ENCODE measurements around the gene ANKRD44.

Gene ANKRD44

DNA sequence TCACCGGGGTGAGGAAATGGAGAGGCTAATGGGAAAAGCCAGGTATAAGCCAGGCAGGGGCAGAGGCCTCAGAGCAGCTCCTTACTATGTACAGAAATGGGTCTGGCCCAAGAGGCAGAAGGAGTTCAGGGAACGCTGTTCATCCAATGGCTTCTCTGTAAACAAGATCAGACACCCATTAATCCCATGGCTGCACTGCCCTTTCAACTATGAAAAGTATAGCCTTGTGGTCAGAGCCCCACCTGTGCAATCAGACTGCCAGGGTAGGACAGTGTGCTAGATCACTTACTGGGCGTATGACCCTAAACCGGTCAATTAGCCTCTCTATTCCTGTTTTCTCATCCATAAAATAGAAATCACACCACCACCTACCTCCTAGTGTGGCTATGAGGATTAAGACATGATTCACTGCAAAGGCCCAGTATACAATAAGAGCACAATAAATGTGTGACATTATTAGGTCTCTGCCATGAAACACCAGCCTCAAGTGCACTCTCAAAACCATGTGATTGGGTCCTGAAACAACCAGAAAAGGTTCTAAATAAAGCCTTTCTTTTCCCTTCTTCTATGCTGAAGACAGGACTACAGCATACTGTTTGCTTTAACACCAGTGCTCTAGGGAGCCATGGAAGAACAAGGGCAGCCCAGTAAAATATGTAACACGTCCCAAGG is 4.4 kb downstream of the ANKRD44 start:
- no peak overlapping the region for H3K4me3 ChIP-seq (ENCODE audit: low read depth, low read length)
- DNase-seq (ENCODE audit: low read depth) = no peak
- no peak for TF ChIP-seq CTCF (conservative IDR thresholded peaks at IDR 0.05; ENCODE audit: low read depth, low read length)

GRCh38 chr2:197304556-197305011 is 6.0 kb downstream of the ANKRD44 start:
- TF ChIP-seq CTCF (conservative IDR thresholded peaks at IDR 0.05; ENCODE audit: low read depth, low read length) = no peak
- no peak for DNase-seq (ENCODE audit: low read depth)
- H3K4me3 ChIP-seq (ENCODE audit: low read depth, low read length) = no peak overlapping the region

DNA sequence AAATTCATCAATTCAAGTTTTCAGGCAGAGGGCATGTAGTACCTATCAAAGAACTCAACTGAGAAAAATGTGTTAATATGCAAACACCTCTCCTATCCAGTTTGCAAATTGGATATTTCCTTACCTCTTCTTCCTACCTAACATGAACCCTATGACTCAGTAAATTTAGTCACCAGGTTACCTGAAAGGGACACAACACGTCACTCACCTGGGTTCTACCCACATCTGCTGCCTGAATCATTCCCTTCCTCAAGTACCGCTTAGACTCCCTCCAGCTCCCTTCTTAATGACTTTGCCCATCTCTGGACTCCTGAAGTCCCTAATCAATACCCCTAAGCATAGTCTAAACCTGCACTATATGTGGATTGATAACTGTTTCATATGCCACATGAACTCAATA is 10.4 kb downstream of the ANKRD44 start:
- H3K4me3 ChIP-seq (ENCODE audit: low read depth, low read length) = no peak overlapping the region
- no peak for TF ChIP-seq CTCF (conservative IDR thresholded peaks at IDR 0.05; ENCODE audit: low read depth, low read length)
- no peak for DNase-seq (ENCODE audit: low read depth)

DNA sequence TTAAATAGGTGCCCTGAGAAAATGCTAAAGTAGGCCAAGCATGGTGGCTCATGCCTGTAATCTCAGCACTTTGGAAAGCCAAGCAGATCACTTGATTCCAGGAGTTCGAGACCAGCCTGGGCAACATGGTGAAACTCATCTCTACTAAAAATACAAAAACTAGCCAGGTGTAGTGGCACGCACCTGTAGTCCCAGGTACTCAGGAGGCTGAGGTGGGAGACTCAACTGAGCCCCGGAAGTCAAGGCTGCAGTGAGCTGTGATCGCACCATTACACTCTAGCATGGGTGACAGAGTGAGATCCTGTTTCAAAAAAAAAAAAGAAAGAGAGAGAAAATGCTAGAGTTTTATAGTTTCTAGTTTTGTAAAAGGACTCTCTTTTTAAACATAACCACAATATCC is 12.0 kb downstream of the ANKRD44 start:
- no peak for DNase-seq (ENCODE audit: low read depth)
- TF ChIP-seq CTCF (conservative IDR thresholded peaks at IDR 0.05; ENCODE audit: low read depth, low read length) = no peak
- H3K4me3 ChIP-seq (ENCODE audit: low read depth, low read length) = no peak overlapping the region

DNA sequence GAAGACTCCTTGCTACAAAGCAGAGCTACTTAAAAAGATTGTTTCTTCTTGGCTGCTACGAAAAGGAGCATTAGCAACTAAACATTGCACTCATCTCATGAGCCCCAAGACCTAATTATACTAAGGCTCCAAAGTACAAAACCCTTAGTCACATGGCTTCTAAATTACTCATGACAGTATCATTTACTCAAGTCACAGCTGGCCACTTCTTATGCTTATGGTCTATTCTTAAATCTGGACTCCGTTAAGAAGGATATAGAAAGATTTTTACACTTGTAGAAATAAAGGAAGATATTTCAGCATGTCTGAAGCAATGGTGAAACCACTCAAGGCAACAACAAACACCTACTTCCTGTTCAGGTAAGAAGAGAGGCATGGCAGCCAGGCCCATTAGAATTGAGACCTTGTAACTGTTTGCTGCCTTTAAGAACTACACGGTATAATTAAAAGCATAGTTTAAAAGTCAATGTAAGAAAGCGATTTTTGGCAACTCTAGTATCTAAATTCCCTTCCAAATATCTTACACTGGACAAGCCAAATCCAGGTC is 12.7 kb downstream of the ANKRD44 start:
- TF ChIP-seq CTCF (conservative IDR thresholded peaks at IDR 0.05; ENCODE audit: low read depth, low read length) = no peak
- H3K4me3 ChIP-seq (ENCODE audit: low read depth, low read length) = no peak overlapping the region
- DNase-seq (ENCODE audit: low read depth) = no peak

- no peak for TF ChIP-seq CTCF (conservative IDR thresholded peaks at IDR 0.05; ENCODE audit: low read depth, low read length)
- no peak for DNase-seq (ENCODE audit: low read depth)
- H3K4me3 ChIP-seq (ENCODE audit: low read depth, low read length) = no peak overlapping the region
These were observed 13.3 kb downstream of the ANKRD44 start for GRCh38 chr2:197297266-197297665.

GRCh38 chr2:197296835-197297234 is 13.7 kb downstream of the ANKRD44 start:
- DNase-seq (ENCODE audit: low read depth) = no peak
- TF ChIP-seq CTCF (conservative IDR thresholded peaks at IDR 0.05; ENCODE audit: low read depth, low read length) = no peak
- H3K4me3 ChIP-seq (ENCODE audit: low read depth, low read length) = no peak overlapping the region
